Brain pericyte (primary cell): ENCODE data around the gene LTBP2.
"Not testable (repeated sequence)": the region's sequence is repeated elsewhere in the genome, so short reads cannot be mapped to it uniquely, and the experiment has no call there.

Experiments
- DNase-seq: peaks from one replicate; pipeline ENCODE4 v3.0.0-alpha.2; 2012; ENCODE audit warnings: low read depth, low spot score

The LTBP2 gene

DNA sequence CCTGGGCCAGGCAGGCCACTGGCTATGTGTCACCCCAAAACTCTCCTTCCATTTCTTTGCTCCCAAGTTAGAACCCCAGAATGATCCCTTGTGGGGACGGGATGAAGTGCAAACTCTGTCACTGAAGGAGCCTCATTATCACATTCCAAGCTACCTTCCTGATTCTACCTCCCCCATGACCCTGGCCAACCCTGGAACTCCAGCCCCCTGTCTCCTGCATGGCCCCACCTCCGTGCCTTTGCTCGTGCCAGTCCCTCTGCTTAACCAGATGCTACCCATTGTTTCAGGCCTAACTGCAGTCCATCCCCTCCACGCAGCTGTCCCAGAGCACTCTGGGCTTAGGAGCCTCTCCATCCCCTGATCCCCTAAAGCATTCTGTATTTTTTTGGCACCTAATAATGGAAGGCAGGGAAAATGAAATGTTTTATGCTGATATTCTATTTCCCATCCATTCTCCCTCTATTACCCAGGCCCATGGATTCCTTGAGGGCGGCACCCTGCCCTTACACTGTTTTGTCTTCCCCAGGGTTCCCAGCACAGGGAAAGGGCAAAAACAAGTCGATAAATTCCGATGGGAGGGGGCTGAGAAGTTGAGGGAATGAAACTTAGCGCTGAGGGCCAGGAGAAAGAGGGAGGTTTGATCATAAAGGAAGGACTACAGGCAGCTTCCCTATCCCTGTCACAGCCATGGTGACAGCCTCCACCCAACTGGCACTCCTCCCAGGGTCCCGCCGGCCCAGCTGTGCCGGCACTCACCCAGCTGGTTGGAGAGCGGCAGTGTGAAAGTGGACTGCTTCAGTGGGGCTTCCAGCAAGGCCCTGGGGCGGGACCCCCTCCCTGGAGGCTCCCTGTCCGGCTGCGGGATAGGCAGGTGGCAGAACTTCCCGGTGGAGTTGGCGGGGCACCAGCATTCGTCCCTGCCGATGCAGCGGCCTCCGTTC is 60.3 kb downstream of the LTBP2 start:
- DNase-seq, result no peak

DNA sequence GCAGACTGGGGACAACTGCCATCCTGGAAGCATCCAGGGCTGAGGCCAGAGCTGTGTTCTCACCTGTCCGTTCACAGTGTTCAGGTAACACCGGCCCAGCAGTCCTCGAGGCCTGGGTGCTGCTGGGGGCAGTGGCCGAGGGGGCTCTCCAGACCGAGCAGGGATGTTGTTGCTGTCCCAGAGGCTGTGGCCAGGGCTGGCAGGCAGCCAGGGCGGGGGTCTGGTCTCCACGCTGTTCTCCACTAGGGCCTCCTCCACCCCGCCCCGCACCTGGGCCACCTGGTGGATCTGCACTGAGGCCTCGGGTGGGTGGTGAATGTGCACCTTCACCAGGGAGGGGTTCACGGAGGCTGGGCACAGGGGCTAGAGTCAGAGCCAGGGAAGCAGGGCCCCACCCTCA is 61.0 kb downstream of the LTBP2 start:
- DNase-seq, result no peak

DNA sequence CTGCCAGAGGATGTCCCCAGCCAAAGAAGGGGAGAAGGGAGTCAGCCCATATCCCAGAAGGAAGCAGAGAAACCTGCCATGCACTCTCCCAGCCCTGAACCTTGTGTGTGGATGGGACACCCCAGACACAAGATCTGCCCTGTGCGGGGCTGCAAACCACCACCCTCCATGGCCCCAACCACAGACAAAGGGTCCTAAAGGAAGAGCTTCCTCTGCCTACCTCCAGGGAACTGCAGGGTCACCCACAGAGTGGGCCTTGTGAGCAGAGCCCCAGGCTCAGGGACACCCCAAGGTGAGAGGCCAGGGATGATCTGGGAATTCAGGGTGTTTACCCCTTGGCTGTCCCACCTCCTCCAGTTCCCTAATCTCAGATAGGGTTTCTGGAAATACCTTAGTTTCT is 62.0 kb downstream of the LTBP2 start:
- DNase-seq, result no peak

DNA sequence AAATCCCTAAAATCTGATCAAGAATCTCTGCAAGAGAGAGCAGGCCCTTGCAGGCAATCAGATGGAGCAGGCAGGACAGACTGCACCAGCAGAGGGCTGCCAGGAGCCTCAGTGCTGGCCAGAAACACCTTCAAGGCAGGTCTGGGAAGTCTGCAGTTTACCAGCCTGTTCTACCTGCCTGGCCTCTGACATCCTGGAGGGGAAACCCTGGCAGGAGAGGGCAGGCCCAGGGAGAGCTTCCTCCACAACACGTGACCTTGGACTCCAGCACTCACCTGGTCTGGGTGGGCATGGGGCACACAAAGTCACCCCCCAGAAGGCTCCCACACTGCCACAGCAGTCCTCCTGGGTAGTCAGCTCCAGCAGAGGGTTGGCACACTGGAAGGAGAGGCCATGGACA is 62.4 kb downstream of the LTBP2 start:
- no peak for DNase-seq

DNA sequence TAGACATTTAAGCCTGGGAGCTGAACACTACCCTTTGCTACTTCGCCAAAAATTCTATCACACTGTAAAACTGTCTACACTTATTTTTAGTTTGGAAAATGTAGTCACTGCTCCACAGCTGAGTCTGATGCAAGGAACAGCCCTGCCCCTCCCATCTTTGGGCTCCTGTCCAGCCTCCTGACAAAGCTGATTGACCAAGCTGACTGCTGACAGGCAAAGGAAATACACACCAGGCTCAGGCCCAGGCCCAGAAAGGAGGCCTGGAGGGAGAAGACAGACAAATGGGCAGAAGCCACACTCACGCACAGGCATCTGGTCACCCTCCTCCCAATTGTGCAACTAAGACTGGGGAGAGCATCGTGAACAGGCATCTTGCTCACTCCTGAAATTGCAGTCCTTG is 63.2 kb downstream of the LTBP2 start:
- DNase-seq, result no peak

DNA sequence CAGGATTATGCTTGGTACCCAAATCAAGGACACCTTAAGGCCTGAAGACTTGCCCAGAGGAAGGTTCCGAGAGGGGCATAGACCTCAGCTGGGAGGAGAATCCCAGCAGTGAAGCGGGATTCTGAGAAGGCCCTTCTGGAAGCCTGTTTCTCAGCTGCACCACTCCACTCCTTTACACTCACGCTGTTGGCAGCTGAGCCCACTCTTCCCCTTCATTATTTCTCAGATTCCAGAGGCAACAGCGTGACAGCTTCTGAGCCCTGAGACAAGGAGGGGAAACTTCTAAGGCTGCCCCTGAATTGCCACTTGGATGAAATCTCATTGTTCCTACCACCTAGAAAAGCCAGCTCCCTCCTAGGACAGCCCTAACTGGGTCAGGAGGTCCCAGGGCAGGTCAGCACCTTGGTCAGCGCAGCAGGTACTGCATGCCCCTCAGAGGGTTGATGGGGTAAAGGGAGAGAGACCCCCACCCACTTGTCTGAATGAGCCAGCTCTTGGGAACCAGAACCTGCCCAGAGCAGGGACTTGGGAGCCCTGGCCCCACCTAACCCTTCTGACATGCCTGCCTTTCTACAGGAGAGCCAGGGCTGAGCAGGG is 64.6 kb downstream of the LTBP2 start:
- no peak for DNase-seq

DNA sequence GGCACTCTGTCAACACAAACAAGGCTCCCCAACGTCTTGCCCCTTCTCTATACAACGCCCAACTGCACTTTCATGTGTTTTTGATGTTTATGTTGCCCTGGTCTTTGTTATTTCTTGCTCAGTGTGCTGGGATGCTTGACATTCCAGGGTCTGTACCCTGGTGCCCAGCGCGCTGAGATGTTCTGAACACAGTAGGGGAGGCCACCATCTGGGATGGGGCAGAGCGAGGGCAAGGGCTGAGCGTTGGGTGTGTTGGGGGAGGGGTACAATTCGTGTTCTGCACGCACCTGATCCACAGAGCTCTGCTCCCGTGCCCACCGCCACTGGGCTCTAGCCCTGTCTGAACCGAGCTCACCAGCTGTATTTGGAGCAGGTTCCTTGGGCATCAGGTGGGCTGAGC is 65.6 kb downstream of the LTBP2 start:
- DNase-seq, result no peak

DNA sequence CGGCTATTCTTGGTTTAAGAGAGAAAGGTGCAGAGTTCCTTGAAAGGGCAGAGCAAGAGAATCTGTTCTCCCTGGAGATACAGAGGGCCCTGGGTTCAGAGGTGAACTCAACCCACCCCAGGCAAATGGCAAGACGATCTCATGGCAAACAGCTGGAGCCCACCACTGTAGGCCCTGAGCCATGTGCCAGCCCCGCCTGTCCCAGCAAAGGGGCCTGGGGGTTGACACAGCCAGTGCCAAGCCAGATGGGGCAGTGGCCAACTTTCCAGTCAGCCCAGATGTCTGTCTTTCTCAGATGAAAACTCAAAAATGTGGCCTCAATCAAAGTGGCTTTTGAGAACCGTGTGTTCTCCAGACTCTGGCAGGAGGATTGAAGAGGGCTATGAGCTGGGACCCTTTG is 66.7 kb downstream of the LTBP2 start:
- DNase-seq, result no peak

DNA sequence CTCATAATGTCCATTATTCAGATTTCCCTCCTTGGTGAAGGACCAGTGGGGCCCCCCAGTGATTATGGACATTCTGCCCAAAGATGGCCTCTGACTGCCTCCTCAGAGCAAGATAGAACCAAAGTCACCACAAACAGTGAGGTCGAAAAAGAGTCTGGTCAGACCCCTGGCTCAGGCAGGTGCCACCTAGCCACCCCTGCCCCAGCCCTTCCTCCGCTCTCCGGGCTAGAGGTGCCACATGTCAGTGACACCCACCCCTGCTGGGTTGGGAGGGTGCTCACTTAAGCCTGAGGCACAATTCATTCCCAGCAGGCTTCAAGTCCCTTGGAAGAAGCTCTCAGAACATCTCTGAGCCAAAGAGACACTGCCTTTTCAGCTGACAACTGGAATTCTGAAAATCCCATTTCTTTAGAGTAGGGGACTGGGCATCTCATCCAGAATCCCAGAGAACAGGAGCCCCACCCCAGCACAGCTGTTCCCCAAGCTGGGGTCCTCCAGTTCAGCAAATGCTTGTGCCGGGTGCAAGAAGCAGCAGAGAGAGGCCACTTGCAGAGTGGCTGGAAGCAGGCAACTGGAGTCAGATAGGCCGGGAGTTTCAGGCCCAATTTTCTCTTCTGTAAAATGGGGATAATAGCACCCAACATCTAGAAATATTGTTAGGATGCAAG is 68.1 kb downstream of the LTBP2 start:
- DNase-seq, result no peak

DNA sequence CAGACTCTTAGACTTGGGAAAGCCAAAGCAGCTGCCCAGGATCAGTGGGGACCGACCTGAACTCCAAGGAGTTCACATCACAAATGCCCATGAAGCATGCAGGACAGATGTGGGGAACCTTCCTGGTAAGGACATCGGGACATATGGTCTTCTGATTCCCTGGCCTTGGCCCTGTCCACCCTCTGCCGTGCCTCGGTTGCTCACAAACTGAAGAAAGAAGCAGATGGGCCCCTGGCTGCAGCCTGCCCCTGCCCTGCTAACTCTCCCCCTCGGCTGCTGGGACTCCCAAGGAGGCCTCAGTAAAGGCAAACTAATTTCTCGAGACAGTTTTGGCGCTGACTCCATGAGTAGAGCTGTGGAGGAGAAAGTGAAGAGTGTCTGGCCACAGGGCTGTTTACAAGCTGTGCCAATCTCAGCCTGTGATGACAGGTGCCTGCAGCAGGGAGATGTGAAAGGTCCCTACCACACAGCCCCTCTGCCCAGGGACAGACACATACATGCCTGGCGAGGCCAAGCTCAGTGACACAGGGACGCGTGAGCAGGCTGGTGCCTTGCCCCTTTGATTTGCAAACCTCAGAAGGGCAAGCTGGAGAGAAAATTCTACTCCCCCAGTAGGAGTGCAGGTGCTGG is 69.9 kb downstream of the LTBP2 start:
- DNase-seq, result no peak

DNA sequence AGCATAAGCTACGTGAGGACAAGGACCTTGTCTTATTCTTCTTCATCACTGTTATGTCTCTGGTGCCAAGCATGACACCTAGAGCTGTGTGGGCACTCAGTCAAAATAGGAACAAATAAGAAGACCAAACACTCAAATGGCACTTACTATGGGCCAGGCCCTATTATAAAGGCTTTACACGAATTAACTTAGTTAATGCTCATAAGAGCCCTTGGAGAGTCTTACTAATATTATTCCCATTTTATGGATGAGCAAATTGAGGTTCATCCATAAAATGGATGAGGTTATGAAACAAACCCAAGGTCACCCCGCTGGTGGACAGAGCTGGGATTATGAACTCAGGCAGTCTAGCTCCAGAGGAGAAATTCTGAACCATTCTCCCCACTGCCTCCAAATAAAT is 70.8 kb downstream of the LTBP2 start:
- DNase-seq, result no peak

DNA sequence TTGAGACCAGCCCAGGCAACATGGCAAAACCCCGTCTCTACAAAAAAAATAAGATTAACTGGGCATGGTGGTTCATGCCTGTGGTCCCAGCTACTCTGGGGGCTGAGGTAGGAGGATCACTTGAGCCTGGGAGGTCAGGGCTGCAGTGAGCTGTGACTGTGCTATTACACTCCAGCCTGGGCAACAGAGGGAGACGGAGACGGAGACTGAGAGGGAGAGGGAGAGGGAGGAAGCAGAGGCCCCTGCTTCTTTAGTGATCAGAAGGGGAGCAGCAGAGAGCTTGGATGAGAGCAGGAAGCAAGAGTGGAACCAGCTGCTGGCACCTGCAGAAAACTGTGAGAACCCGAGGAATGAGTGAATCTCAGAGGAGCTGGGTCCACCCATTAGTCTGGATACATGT is 72.5 kb downstream of the LTBP2 start:
- DNase-seq, result no peak

DNA sequence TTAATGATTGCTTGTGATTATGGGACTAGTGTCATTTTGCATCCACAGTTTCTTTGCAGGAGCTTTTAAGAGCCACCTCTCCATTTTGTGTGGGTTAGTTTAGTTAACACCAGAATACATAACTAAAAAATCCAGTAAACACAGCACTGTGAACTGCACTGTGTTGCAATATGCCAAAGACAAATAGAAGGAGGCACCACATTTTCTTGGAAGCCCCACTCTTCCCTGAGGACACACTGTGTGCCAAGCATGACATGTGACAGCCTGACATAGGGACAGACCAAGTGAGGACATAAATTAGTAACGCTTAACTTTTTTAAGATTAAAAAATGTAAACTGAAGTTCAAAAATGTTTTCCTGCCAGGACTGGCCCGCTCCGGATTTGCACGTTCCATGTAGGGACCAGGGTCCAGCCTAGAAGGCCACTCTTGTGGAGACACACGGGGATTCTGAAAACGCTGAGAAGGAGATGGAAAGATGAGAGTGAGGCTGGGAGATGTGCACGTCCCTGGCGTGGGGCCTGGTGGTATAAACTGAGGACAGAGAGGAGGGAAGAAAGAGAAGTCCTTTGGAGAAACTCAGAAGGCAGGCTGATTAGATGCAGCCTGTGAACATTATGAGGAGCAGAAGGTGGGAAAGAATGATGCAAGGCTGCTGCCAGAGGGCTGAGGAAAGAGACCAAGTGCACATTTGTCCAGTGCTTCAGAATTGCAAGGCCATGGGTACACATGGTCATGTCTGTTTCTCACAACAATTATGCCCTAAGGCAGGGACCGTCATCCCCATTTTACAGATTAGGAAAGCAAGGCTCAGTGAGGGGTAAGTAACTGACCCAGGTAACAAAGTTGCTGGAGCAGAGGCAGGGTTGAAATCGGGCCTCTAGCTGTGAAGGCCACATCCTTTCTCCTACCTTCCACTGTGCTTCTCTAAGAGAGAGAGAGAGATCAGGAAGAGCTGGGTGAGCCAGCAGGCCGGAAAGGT is 73.3 kb downstream of the LTBP2 start:
- no peak for DNase-seq

DNA sequence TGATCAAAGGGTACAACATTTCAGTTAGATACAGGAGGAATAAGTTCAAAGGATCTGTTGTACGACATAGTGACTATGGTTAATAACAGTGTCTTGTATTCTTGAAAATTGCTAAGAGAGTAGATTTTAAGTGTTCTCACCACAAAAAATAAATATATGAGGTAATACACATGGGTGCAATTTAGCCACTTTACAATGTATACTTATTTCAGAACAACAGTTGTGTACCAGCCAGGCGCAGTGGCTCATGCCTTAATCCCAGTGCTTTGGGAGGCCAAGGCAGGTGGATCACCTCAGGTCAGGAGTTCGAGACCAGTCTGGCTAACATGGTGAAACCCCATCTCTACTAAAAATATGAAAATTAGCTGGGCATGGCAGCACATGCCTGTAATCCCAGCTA is 75.7 kb downstream of the LTBP2 start:
- not testable (repeated sequence) for DNase-seq

DNA sequence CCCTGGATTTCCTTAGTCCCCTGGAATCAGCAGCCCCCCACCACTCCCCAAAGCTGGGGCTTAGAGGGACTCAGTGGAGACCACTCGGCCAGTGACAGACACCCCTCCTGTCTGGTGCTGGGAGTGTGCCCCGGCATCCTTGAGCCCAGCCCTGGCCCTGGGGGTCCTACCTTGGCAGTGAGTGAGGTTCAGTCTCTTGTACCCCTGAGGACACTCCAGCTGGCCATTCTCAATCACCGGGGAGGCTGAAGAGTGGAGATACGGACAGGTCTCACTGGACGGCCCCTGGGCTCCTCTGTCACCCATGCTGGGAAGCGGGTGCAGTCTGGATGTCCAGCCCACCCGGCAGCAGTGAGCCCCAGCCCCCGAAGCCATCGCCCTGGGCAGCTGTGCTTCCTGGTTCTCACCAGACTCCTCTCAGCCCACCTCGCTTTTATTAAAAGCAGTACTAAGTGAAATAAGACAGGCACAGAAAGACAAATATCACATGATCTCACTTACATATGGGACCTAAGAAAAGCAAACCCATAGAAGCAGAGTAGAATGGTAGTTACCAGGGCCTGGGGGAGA is 76.2 kb downstream of the LTBP2 start:
- no peak for DNase-seq

DNA sequence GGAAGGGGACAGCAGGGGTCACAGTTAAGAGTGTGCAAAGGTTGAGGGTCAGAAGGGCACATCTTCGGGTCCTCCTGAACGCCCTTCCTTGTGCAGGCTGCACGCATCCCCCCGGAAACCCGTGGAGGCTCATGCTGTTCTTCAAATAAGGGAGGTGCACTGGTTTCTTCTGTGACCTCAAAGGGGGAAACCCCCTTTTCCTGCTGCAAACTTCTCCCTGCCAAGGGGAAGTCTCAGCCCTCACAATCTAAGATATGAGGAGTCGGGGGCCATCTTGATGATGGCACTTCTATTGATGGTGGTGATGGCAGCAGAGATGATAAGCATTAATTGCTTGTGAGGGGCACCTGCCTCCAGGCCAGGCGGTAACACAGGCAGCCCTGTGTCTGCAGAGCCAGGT is 78.5 kb downstream of the LTBP2 start:
- no peak for DNase-seq

DNA sequence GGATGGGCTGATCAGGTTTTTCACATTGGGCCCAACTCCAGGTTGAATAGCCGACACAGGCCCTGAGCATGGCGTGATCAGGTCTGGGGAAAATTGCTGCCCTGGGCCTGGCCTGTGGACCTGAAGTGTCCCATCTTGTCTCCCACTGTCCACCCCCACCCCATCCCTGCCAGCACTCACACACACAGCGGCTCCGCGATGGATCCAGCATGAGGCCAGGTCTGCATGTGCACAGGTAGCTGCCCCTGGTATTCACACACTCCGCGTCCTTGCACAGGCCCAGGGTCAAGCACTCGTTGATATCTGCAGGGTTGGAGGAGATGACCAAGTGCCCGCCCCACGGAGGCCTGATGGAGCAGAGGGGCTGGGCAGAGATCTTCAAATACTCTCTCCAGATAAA is 79.8 kb downstream of the LTBP2 start:
- no peak for DNase-seq

DNA sequence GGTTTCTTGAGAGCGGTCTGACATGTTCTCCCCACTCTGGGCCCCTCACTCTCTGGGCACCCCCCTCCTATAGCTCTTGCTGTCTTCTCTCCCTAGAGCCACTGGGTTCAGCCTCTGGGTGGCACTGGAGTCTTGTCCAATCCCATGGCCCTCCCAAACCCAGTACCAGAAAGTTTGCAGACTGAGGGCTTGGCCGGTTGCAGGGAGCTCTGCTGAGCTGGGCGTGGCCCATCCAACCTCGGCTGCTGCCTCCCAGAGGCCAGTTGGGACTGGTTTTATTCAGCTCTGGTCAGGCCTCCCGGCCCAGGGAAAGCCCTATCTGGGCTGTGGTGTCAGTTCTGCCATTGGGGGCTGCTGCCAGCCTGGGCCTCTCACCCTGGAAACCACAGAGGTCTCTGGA is 80.6 kb downstream of the LTBP2 start:
- no peak for DNase-seq

DNA sequence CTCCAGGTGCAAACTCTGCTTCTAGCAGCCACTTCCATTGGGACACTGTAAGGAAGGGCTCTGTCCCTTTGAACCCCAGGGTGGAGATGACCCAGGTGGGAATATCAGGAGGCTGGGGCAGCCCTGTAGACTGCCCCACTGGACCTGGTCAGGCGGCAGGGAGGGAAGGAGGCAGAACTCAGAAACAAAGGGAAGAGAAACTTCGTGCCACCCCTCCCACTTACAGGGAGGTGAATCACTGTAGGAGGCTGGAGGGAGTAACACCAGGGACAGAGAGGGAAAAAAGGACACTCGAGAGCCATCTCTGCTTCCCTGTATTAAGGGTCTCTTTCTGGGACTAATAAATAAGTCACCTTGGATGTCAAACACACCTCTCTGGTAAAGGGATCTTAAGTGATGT is 81.0 kb downstream of the LTBP2 start:
- no peak for DNase-seq

DNA sequence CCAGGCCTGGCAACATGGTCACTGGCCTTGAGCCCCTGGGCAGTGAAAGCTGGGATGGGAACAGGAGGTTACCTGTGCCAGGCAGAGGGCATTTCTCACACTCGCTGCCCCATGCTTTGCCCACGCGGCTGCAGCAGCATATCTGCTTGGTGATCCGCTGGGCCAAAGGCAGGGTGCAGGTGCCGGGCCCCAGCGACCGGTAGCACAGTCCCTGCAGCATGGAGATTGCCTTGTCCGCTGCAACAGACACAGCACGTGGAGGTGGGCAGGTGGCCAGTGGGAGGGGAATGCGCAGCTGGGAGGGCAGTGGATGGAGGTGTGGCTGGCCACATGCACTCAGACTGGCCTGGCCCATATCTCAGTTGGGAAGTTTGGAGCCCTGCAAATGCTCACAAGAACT is 83.2 kb downstream of the LTBP2 start:
- DNase-seq, result no peak

DNA sequence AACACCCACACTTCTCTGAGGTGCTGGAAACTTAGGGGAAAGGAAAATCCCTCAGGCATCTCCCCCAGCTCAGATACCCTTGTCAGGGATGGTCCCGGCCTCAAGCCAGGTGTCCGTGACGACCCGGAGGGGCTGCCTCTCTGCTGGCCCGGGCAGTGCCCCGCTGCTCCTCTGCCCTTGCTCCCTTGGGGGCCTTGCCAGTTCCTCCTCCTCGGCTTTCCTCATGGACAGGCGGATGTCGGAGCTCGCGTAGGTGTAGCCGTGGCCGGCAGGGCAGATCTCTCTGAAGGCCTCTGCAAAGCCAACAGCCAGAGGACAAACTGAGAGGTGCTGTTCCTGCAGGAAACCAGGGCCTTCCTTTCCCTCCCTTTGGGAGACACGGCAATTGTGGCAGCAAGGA is 83.6 kb downstream of the LTBP2 start:
- no peak for DNase-seq
